OCI-LY3 (cell line): ENCODE results near the gene PAFAH1B2.

Experiments used
- EZH2phosphoT487 ChIP-seq: fragments of 200-600 bp; shearing (Covaris generic); IDR thresholded peaks from 2 replicates; pipeline ENCODE4 v1.6.1; 2018; ENCODE audit warnings: antibody characterized with exemption, mixed run types, low read depth
- TF ChIP-seq, protein P1 (sequence below): fragments of 200-600, 300-600 bp; sonication (generic); IDR thresholded peaks from 2 replicates; pipeline ENCODE4 v1.5.1; 2014; ENCODE audit warnings: antibody characterized with exemption, low read length, low read depth

- TF ChIP-seq, protein P1, sequence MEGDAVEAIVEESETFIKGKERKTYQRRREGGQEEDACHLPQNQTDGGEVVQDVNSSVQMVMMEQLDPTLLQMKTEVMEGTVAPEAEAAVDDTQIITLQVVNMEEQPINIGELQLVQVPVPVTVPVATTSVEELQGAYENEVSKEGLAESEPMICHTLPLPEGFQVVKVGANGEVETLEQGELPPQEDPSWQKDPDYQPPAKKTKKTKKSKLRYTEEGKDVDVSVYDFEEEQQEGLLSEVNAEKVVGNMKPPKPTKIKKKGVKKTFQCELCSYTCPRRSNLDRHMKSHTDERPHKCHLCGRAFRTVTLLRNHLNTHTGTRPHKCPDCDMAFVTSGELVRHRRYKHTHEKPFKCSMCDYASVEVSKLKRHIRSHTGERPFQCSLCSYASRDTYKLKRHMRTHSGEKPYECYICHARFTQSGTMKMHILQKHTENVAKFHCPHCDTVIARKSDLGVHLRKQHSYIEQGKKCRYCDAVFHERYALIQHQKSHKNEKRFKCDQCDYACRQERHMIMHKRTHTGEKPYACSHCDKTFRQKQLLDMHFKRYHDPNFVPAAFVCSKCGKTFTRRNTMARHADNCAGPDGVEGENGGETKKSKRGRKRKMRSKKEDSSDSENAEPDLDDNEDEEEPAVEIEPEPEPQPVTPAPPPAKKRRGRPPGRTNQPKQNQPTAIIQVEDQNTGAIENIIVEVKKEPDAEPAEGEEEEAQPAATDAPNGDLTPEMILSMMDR: no peak
- TF ChIP-seq EZH2phosphoT487: no peak
These were observed 9.7 kb upstream of the PAFAH1B2 start for GRCh38 chr11:117134431-117134830.
